Activated CD8-positive, alpha-beta T cell treated with anti-CD3 and anti-CD28 coated beads for 36 hours (primary cell): ENCODE data around the gene VRK1. TPM values are rescaled to one million over a fixed set of nuclear protein-coding genes. Genes with fewer than 3 reads are reported as not detected.

ENCODE experiments used
- ATAC-seq: fragments of 200-7000 bp; cut with Tn5 transposase; one replicate; pipeline ENCODE4 v1.10.0; 2021; ENCODE audit warnings: mild to moderate bottlenecking, moderate library complexity
- CTCF ChIA-PET: fragments of 350-600 bp; sonication (Branson Sonifier 250); formaldehyde crosslinking; loops from one replicate; lab custom pipeline; 2021; ENCODE audit warnings: antibody characterized with exemption; lab: Charles Lee
- POLR2A ChIA-PET: fragments of 350-600 bp; sonication (Branson Sonifier 250); formaldehyde crosslinking; loops from one replicate; lab custom pipeline; 2021; ENCODE audit warnings: antibody characterized with exemption; lab: Charles Lee
- DNase-seq: peaks from one replicate; pipeline ENCODE4 v3.0.0-alpha.2; 2020
- H3K27ac Mint-ChIP-seq: one replicate; pipeline ENCODE4 v1.8.0; 2021; ENCODE audit warnings: mild to moderate bottlenecking, mixed read lengths
- H3K27me3 Mint-ChIP-seq: one replicate; pipeline ENCODE4 v1.8.0; 2021; ENCODE audit warnings: mixed read lengths
- H3K36me3 Mint-ChIP-seq: one replicate; pipeline ENCODE4 v1.8.0; 2021; ENCODE audit warnings: low read depth, mixed read lengths
- H3K4me1 Mint-ChIP-seq: one replicate; pipeline ENCODE4 v1.8.0; 2021; ENCODE audit warnings: low read depth, mixed read lengths
- H3K4me3 Mint-ChIP-seq: one replicate; pipeline ENCODE4 v1.8.0; 2021; ENCODE audit warnings: mild to moderate bottlenecking, moderate library complexity, mixed read lengths
- H3K9me3 Mint-ChIP-seq: one replicate; pipeline ENCODE4 v1.8.0; 2021; ENCODE audit warnings: mixed read lengths
- intact Hi-C: fragments of 100-400 bp; cut with micrococcal nuclease; formaldehyde crosslinking; loops from one replicate; pipeline ENCODE4 v1.10.0; 2022
- total RNA-seq, 2 experiments: library from RNA; stranded (reverse); gene quantifications; one replicate each; pipeline ENCODE4 v1.2.3, GENCODE V29; 2021
- TF ChIP-seq, protein P1 (sequence below): fragments of 200-600 bp; IDR thresholded peaks from one replicate; pipeline ENCODE4 v1.8.0; 2022; ENCODE audit warnings: antibody characterized with exemption, mild to moderate bottlenecking

Gene VRK1
- total RNA-seq, 2 experiments from 2014 or later: 80.8 to 82.4 TPM

DNA sequence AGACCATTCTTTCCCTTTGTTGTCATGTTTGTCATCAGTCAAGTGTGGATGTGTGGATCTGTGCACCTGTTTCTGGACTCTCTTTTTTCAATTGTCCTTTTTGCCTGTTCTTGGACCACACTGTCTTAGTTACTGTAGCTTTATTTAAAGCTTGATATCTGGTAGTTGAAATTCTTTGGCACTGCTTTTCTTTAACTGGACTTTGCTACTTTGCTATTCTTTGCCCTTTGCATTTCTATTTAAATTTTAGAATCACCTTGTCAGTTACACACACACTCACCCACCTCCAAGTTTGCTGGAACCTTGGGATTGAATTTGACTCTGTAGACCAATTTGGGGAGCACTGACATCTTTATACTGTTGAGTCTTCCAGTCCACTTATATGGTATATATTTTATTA, 61.5 kb downstream of the VRK1 start:
- intact Hi-C loops: no loop called here
- POLR2A ChIA-PET: no interaction called here

DNA sequence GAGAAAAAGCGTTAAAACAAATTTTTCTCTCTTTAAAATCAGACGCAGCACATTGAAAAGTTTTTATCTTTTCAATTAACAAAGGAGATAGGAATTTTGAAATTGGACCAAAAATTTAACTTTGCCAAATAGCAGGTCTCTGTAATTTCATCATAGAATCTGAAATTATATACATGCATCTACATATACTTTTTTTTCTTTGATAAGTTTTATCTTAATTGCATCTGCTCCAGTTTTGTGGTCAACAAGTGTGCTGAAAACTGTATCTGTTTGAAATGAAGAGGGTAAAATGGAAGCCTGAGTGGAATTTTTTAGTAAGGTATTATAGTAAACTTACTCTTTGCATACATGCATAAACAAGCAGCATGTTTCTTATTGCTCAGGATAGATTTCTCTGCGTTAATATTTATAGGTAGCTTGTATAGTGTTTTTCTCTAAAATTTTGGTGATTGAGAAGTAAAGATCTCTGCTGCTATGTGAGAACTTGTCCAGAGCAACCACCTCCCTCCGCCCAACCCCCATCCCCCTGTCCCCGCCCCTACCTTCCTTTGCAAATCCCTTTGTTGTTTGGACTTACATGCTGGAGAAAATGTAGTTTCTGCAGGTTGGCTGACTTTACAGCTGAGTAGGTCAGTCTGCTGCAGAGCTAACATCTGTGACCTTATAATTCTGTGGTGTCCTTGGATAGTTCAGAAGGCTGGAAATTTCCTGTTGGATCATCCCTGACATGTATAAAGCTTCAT, 64.6 kb downstream of the VRK1 start:
- ATAC-seq: no peak
- TF ChIP-seq, protein P1, sequence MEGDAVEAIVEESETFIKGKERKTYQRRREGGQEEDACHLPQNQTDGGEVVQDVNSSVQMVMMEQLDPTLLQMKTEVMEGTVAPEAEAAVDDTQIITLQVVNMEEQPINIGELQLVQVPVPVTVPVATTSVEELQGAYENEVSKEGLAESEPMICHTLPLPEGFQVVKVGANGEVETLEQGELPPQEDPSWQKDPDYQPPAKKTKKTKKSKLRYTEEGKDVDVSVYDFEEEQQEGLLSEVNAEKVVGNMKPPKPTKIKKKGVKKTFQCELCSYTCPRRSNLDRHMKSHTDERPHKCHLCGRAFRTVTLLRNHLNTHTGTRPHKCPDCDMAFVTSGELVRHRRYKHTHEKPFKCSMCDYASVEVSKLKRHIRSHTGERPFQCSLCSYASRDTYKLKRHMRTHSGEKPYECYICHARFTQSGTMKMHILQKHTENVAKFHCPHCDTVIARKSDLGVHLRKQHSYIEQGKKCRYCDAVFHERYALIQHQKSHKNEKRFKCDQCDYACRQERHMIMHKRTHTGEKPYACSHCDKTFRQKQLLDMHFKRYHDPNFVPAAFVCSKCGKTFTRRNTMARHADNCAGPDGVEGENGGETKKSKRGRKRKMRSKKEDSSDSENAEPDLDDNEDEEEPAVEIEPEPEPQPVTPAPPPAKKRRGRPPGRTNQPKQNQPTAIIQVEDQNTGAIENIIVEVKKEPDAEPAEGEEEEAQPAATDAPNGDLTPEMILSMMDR: no peak
- ChIA-PET CTCF (interaction anchor here (4.3 kb wide), 1 partner anchor 9 kb away, joined by 16 read pairs; no protein-coding TSS in a partner anchor), POLR2A (interaction anchor here (0.6 kb wide), 1 partner anchor 20 kb away, joined by 3 read pairs; no protein-coding TSS in a partner anchor)
- no peak overlapping the region for H3K4me3 Mint-ChIP-seq
- H3K36me3 Mint-ChIP-seq: peaks cover 51% of the 10 kb centered on the region
- H3K4me1 Mint-ChIP-seq: no peaks in the 10 kb centered on the region
- no peaks in the 10 kb centered on the region for H3K27me3 Mint-ChIP-seq
- no peak for DNase-seq
- no peaks in the 10 kb centered on the region for H3K9me3 Mint-ChIP-seq
- intact Hi-C loops: no loop called here
- H3K27ac Mint-ChIP-seq: no peak overlapping the region

More for the DNA sequence above, 61.5 kb downstream of the VRK1 start:
- CTCF ChIA-PET: no interaction called here
- TF ChIP-seq, protein P1: no peak
- H3K4me3 Mint-ChIP-seq: no peak overlapping the region
- H3K27ac Mint-ChIP-seq: no peak overlapping the region
- ATAC-seq (no peak), DNase-seq (no peak)
- peaks cover 43% of the 10 kb centered on the region for H3K36me3 Mint-ChIP-seq
- H3K9me3 Mint-ChIP-seq: no peaks in the 10 kb centered on the region
- no peaks in the 10 kb centered on the region for H3K27me3 Mint-ChIP-seq
- H3K4me1 Mint-ChIP-seq: no peaks in the 10 kb centered on the region

DNA sequence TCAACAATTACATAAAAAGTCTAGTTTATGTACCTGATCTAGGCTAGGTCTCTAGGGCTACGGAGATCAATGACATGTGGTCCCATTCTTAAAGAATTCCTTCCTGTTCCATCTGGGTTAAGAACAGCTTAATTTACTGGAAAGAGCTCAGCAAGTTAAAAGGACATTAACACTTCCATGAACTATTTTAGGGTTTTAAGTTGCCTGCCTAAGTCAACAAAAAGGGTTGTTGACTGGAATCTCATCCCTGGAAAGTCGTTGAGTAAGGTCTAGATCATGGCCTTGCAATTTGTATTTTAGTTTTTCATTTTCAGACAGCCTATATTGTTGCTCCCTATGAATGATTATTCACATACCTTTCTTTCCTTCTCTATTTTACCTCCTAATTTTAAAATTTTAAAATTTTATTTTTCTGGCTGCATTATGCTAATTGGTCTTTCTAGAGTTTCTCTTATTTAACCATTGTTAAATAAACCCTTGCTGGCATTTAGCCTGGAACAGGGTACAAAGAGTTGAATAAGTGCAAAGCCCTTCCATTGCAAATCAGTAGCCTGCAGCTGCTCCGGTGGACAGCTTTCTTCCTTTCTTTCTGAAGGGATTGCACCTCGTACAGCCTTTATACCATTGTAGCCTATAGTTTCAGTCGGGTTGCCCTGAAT, 66.3 kb downstream of the VRK1 start:
- intact Hi-C loops: no loop called here
- Mint-ChIP-seq H3K9me3 (no peaks in the 10 kb centered on the region), H3K27ac (no peak overlapping the region), H3K4me3 (no peak overlapping the region), H3K27me3 (no peaks in the 10 kb centered on the region), H3K4me1 (no peaks in the 10 kb centered on the region), H3K36me3 (peaks cover 47% of the 10 kb centered on the region)
- TF ChIP-seq, protein P1: no peak
- ChIA-PET CTCF (interaction anchor here (0.8 to 4.3 kb wide), 2 partner anchors 11 to 19 kb away, joined by 3 to 16 read pairs; no protein-coding TSS in a partner anchor), POLR2A (interaction anchor here (1.0 kb wide), 1 partner anchor 15 kb away, joined by 3 read pairs; no protein-coding TSS in a partner anchor)
- ATAC-seq (no peak), DNase-seq (no peak)

DNA sequence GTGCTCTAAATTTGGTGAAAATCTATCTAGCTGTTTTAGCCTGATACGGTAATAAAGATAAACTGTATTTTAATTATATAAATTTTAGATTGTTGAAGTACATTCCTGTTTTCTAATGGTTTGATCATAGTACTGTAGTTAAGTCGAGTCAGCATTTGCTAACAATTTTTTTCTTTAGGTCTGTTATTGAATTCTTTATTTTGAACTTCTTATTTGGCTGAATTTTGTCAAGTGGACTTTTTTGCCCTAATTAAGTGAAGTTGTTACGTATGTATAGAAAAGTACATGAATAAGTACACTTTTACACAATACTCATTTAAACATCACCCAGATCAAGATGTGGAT, 66.8 kb downstream of the VRK1 start:
- ChIA-PET POLR2A (no interaction called here), CTCF (interaction anchor here (0.8 to 4.3 kb wide), 2 partner anchors 11 to 18 kb away, joined by 3 to 16 read pairs; no protein-coding TSS in a partner anchor)
- H3K9me3 Mint-ChIP-seq: no peaks in the 10 kb centered on the region
- ATAC-seq: no peak
- DNase-seq: no peak
- intact Hi-C loops: no loop called here
- no peaks in the 10 kb centered on the region for H3K27me3 Mint-ChIP-seq
- no peak overlapping the region for H3K4me3 Mint-ChIP-seq
- H3K36me3 Mint-ChIP-seq: peaks cover 46% of the 10 kb centered on the region
- no peaks in the 10 kb centered on the region for H3K4me1 Mint-ChIP-seq
- TF ChIP-seq, protein P1: no peak
- no peak overlapping the region for H3K27ac Mint-ChIP-seq

DNA sequence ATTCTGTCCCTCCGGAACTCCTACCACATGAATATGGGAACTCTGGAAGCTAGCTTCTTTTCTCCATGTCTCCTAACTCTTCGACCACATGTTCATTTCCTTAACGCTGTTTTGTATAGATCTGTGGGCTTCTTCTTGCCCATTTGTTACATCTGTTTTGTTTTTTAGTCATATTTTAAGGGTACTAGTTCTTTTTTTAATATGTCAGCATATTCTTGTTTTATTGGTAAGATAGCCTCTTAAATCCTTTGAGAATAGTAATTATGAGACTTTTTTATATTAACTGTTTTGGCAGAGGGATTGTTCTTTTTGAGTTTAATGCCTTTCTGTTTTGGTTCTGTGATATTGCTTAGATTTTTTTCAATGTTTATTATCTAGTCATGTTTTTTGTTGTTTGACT, 70.5 kb downstream of the VRK1 start:
- H3K27me3 Mint-ChIP-seq: no peaks in the 10 kb centered on the region
- H3K27ac Mint-ChIP-seq: no peak overlapping the region
- intact Hi-C loops: no loop called here
- TF ChIP-seq, protein P1: no peak
- H3K36me3 Mint-ChIP-seq: peaks cover 43% of the 10 kb centered on the region
- H3K4me1 Mint-ChIP-seq: no peaks in the 10 kb centered on the region
- no peak overlapping the region for H3K4me3 Mint-ChIP-seq
- DNase-seq (no peak), ATAC-seq (no peak)
- no peaks in the 10 kb centered on the region for H3K9me3 Mint-ChIP-seq
- POLR2A ChIA-PET: no interaction called here
- CTCF ChIA-PET: interaction anchor here (1.3 kb wide), 1 partner anchor 15 kb away, joined by 6 read pairs; no protein-coding TSS in a partner anchor
